K562 (cell line): ENCODE results near the gene P4HTM. TPM values are rescaled to one million over a fixed set of nuclear protein-coding genes. Genes with fewer than 3 reads are reported as not detected.
A peak's percentile ranks its signal among the peaks of the same experiment; 100 is the strongest.

Experiments used
- ATAC-seq: fragments of 200-7000 bp; cut with Tn5 transposase; 3 replicates; pipeline ENCODE4 v1.9.1; 2020; ENCODE audit warnings: moderate library complexity
- BruUV-seq: library from RNA; stranded (reverse); fragments of 400-500 nt; replicated peaks from 2 replicates; lab custom pipeline; 2021; lab: Mats Ljungman, UMichigan
- CTCF ChIA-PET: fragments of 300-600 bp; formaldehyde crosslinking; extraction: SDS; loops from one replicate; lab custom pipeline; 2021; ENCODE audit warnings: low intra/inter-chr PET ratio; lab: Yijun Ruan, JAX
- POLR2A ChIA-PET: fragments of 300-600, 350-650 bp; sonication (Branson Sonifier 250); formaldehyde crosslinking; extraction: SDS; loops from one replicate; lab custom pipeline; 2021; ENCODE audit warnings: antibody characterized with exemption, inconsistent platforms; lab: Yijun Ruan, JAX
- DNase-seq, 4 experiments: peaks; one replicate each; pipeline versions ENCODE4 v3.0.0 to v3.0.0-alpha.2; 2011 to 2018; ENCODE audit warnings: low spot score in 3 of 4, mixed read lengths in 3 of 4; ENCODE audit errors: extremely low read depth in 1 of 4
- FAIRE-seq: peaks from 2 replicates; lab custom pipeline; 2011; peaks lifted over from hg19 to GRCh38; lab: Jason Lieb, UNC
- H2AFZ ChIP-seq: 2 replicates; pipeline ENCODE4 v1.6.0; 2011; ENCODE audit warnings: low read depth, low read length, control low read depth, inconsistent platforms
- H3K27ac ChIP-seq: fragments of 200-600 bp; 3 replicates; pipeline ENCODE4 v1.8.0; 2011; ENCODE audit warnings: low read depth, mild to moderate bottlenecking, control low read depth, inconsistent platforms, low read length, moderate library complexity, mixed read lengths; ENCODE audit errors: extremely low read depth
- H3K27me3 ChIP-seq, 2 experiments: fragments of 300-600 bp in 1 of 2; 2 replicates in 1 of 2; 3 replicates in 1 of 2; pipeline versions ENCODE4 v1.6.0 to v1.8.0; 2011; ENCODE audit warnings: inconsistent platforms in 2 of 2, low read length in 2 of 2, mild to moderate bottlenecking in 1 of 2, mixed read lengths in 1 of 2, moderate library complexity in 1 of 2; ENCODE audit not compliant: control insufficient read depth in 2 of 2, insufficient read depth in 2 of 2
- H3K36me3 ChIP-seq: fragments of 300-600 bp; 3 replicates; pipeline ENCODE4 v1.8.0; 2011; ENCODE audit warnings: mild to moderate bottlenecking, low read length, inconsistent platforms; ENCODE audit not compliant: control insufficient read depth, insufficient read depth
- H3K4me1 ChIP-seq, 2 experiments: fragments of 200-600 bp in 1 of 2; replicated peaks in 1 of 2; 2 replicates in 1 of 2; 3 replicates in 1 of 2; pipeline versions ENCODE4 v1.5.1 to v1.8.0; 2011; ENCODE audit warnings: inconsistent platforms in 2 of 2, low read length in 2 of 2, mild to moderate bottlenecking in 1 of 2, mixed read lengths in 1 of 2, moderate library complexity in 1 of 2; ENCODE audit not compliant: control insufficient read depth in 2 of 2, insufficient read depth in 2 of 2
- H3K4me2 ChIP-seq: 2 replicates; pipeline ENCODE4 v1.6.1; 2011; ENCODE audit warnings: low read length, control low read depth, inconsistent platforms, mixed read lengths; ENCODE audit not compliant: insufficient read depth
- H3K4me3 ChIP-seq: fragments of 200-600 bp; sonication (generic), shearing (Covaris generic); 2 replicates; pipeline ENCODE4 v1.5.1; 2016; ENCODE audit warnings: control low read depth, inconsistent platforms
- H3K79me2 ChIP-seq: fragments of 200-600 bp; 3 replicates; pipeline ENCODE4 v1.8.0; 2011; ENCODE audit warnings: low read length, inconsistent platforms; ENCODE audit not compliant: control insufficient read depth, insufficient read depth
- H3K9ac ChIP-seq, 2 experiments: 2 replicates each; pipeline versions ENCODE4 v1.6.0 to v1.6.1; 2011; ENCODE audit warnings: low read depth in 2 of 2, low read length in 2 of 2, control low read depth in 1 of 2, inconsistent platforms in 1 of 2, mild to moderate bottlenecking in 1 of 2, mixed read lengths in 1 of 2; ENCODE audit not compliant: insufficient read depth in 1 of 2
- H3K9me1 ChIP-seq: one replicate; pipeline ENCODE4 v1.6.0; 2011; ENCODE audit warnings: inconsistent platforms, mild to moderate bottlenecking, low read length, moderate library complexity; ENCODE audit not compliant: control insufficient read depth, insufficient read depth
- H3K9me3 ChIP-seq: replicated peaks from 2 replicates; pipeline ENCODE4 v1.5.1; 2011; ENCODE audit warnings: low read depth, low read length, inconsistent platforms; ENCODE audit not compliant: control insufficient read depth, insufficient read depth
- H4K20me1 ChIP-seq: replicated peaks from 2 replicates; pipeline ENCODE4 v1.6.1; 2011; ENCODE audit warnings: low read length, inconsistent platforms, mixed read lengths; ENCODE audit not compliant: control insufficient read depth, insufficient read depth
- CTCF ChIP-seq, 3 experiments: IDR thresholded peaks in 2 of 3; conservative IDR thresholded peaks in 1 of 3; 2 replicates each; pipeline ENCODE4 v1.5.1; 2011 to 2012; ENCODE audit warnings: low read length in 3 of 3, mild to moderate bottlenecking in 3 of 3, control low read depth in 2 of 3, improper control_type of control experiment in 1 of 3, inconsistent platforms in 1 of 3, low read depth in 1 of 3, mixed read lengths in 1 of 3, moderate library complexity in 1 of 3; ENCODE audit not compliant: insufficient read depth in 2 of 3
- SMARCE1 ChIP-seq: fragments of 450-650 bp; IDR thresholded peaks from 2 replicates; pipeline ENCODE4 v1.7.1; 2016; ENCODE audit warnings: mild to moderate bottlenecking
- ZNF398 ChIP-seq: fragments of 250-450 bp; sonication (Bioruptor Pico); IDR thresholded peaks from 2 replicates; pipeline ENCODE4 v1.8.0; 2021; ENCODE audit warnings: moderate library complexity, mild to moderate bottlenecking, inconsistent platforms
- ZNF589 ChIP-seq: fragments of 200-800 bp; sonication (Bioruptor generic); IDR thresholded peaks from 2 replicates; pipeline ENCODE4 v1.6.1; 2016; ENCODE audit warnings: low read depth, missing genetic modification characterization, missing compliant biosample characterization
- ZNF707 ChIP-seq: fragments of 250-450 bp; sonication (Bioruptor Pico); conservative IDR thresholded peaks from 2 replicates; pipeline ENCODE4 v1.8.0; 2022; ENCODE audit warnings: inconsistent platforms, mild to moderate bottlenecking, moderate library complexity
- ZNF780A ChIP-seq: fragments of 250-450 bp; sonication (Bioruptor Pico); IDR thresholded peaks from 2 replicates; pipeline ENCODE4 v1.5.0; 2021; ENCODE audit warnings: mild to moderate bottlenecking
- whole genome bisulfite sequencing: fragments of 100-300 bp; shearing (Covaris generic); methylation state at CpG from one replicate; pipeline ENCODE4 v1.1.6; 2016; ENCODE audit warnings: low coverage, mixed read lengths; ENCODE audit not compliant: insufficient coverage; ENCODE audit errors: missing lambda C conversion rate; 5-methylcytosine and 5-hydroxymethylcytosine counted together
- in situ Hi-C: fragments of 300-500 bp; cut with MboI; formaldehyde crosslinking; loops from 4 replicates; pipeline ENCODE4 v1.15.0; 2018; ENCODE audit warnings: inconsistent platforms, mixed read lengths
- intact Hi-C: fragments of 100-400 bp; cut with micrococcal nuclease; formaldehyde crosslinking; loops from 2 replicates; pipeline ENCODE4 v1.14.2; 2022
- polyA plus RNA-seq, 8 experiments: library from polyadenylated mRNA; depleted of rRNA in 4 of 8; stranded (reverse) in 5 of 8; unstranded in 3 of 8; fragments of >200 nt; fragmentation: Nextera tagmentation in 2 of 8; fragmentation: Illumina TruSeq in 1 of 8; extraction: Ambion mirVana in 2 of 8; extraction: Trizol in 1 of 8; gene quantifications; 2 replicates each; pipeline versions ENCODE4 v1.2.1 to v1.2.3, GENCODE V29; 2011 to 2014; ENCODE audit warnings: inconsistent platforms in 1 of 8, missing spikeins in 1 of 8
- total RNA-seq, 7 experiments: library from RNA; depleted of rRNA in 6 of 7; stranded (reverse); fragments of >200 nt in 6 of 7; fragmentation: Illumina TruSeq in 2 of 7; extraction: Trizol in 2 of 7; gene quantifications; 2 replicates each; pipeline versions ENCODE4 v1.2.1 to v1.2.3, GENCODE V29; 2011 to 2021; ENCODE audit warnings: low replicate concordance in 1 of 7

The P4HTM gene
- total and polyA plus RNA-seq, 9 of the 15 experiments (the other 6 are each of a cell fraction or from before 2014, with no cell fraction given): 0.09 to 0.66 (median 0.25) TPM; not detected in 2

- TF ChIP-seq ZNF707: no peak
- TF ChIP-seq SMARCE1: no peak
- no peak for TF ChIP-seq ZNF398 (CRISPR knock-in tag)
- TF ChIP-seq ZNF780A (CRISPR knock-in tag): no peak
- TF ChIP-seq ZNF589: no peak
- TF ChIP-seq CTCF (IDR thresholded peaks at IDR 0.05 in 2 of 3, conservative IDR thresholded peaks at IDR 0.05 in 1 of 3; ENCODE audit: insufficient read depth in 2 of 3, low read depth in 1 of 3, low read length in 3 of 3): peak in 2 of 3 experiments; percentile 20 to 40; a peak in 2 of 6 replicates
- TF ChIP-seq, all 486 proteins: peak for 1
- intact Hi-C loops (no loop called here), in situ Hi-C loops (no loop called here)
- no peaks in the 10 kb centered on the region for H4K20me1 ChIP-seq
- FAIRE-seq (no peak), DNase-seq (peak in 1 of 4 experiments; percentile 20), ATAC-seq (peak; percentile 77)
- H3K9me1 ChIP-seq: no peaks in the 10 kb centered on the region
- no TSS peak for BruUV-seq
- H3K4me2 ChIP-seq: no peak overlapping the region
- no peak overlapping the region for H2AFZ ChIP-seq
- no peaks in the 10 kb centered on the region for H3K9me3 ChIP-seq
- no peaks in the 10 kb centered on the region for H3K79me2 ChIP-seq
- POLR2A ChIA-PET: interaction anchor here (0.6 to 1.5 kb wide), 3 partner anchors 9 to 30 kb away, joined by 3 to 5 read pairs (median 5); partner anchors contain the start of gene WDR6
- 38% methylated on average over 7 of the region's 8 CpGs for WGBS
- H3K36me3 ChIP-seq: no peaks in the 10 kb centered on the region
- H3K27me3 ChIP-seq: no peaks in the 10 kb centered on the region
- CTCF ChIA-PET: no interaction called here
- no peak overlapping the region for H3K27ac ChIP-seq
- H3K4me1 ChIP-seq: peaks cover 0 to 10% of the 10 kb centered on the region in 2 experiments; a peak in 2 of 5 replicates
- no peak overlapping the region for H3K4me3 ChIP-seq
- H3K9ac ChIP-seq: peak overlapping the region in 1 of 2 experiments; percentile 40; a peak in 1 of 4 replicates
These were observed 7.1 kb downstream of the P4HTM start for GRCh38 chr3:48997102-48997635.
